ENCODE measurements around the gene CDKL1. TPM values are rescaled to one million over a fixed set of nuclear protein-coding genes. Genes with fewer than 3 reads are reported as not detected.

Gene CDKL1
- total RNA-seq, 4 donors from 2014 or later: 11.2 to 17.7 (median 12.3) TPM

DNA sequence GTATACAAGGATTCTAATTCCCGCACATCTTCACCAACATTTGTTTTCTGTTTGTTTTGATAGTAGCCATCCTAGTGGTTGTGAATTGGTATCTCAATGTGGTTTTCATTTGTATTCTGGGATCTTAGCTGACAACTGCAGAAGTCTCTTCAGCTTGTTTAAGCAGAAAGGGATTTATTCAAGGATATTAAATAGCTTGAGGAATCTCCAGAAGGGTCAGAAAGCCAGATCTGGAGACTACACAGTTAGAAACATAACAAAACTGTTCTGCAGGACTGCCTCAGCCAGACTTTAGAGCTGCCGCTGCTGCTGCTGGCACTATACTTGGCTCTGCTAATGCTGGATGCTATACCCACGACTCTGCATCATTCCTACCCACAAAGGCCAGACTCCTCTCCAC, 13.4 kb upstream of the CDKL1 start:
- Histone ChIP-seq H3K4me1 (no peaks in the 10 kb centered on the region), H3K9me3 (no peaks in the 10 kb centered on the region), H3K27ac (replicated peaks in 1 of 4) (no peak overlapping the region), H3K4me3 (no peak overlapping the region), H3K27me3 (no peaks in the 10 kb centered on the region), H3K36me3 (peaks cover 0 to under 1% (median 0%) of the 10 kb centered on the region in 4 donors)
- intact Hi-C loops (cut with DNase I): no loop called here
- no peak for DNase-seq (ENCODE audit: extremely low spot score)
- TF ChIP-seq POLR2AphosphoS5 (IDR thresholded peaks at IDR 0.05) (no peak), POLR2A (IDR thresholded peaks at IDR 0.05; ENCODE audit: low read depth) (no peak), EP300 (IDR thresholded peaks at IDR 0.05) (no peak)
- TF ChIP-seq, protein P1, sequence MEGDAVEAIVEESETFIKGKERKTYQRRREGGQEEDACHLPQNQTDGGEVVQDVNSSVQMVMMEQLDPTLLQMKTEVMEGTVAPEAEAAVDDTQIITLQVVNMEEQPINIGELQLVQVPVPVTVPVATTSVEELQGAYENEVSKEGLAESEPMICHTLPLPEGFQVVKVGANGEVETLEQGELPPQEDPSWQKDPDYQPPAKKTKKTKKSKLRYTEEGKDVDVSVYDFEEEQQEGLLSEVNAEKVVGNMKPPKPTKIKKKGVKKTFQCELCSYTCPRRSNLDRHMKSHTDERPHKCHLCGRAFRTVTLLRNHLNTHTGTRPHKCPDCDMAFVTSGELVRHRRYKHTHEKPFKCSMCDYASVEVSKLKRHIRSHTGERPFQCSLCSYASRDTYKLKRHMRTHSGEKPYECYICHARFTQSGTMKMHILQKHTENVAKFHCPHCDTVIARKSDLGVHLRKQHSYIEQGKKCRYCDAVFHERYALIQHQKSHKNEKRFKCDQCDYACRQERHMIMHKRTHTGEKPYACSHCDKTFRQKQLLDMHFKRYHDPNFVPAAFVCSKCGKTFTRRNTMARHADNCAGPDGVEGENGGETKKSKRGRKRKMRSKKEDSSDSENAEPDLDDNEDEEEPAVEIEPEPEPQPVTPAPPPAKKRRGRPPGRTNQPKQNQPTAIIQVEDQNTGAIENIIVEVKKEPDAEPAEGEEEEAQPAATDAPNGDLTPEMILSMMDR (IDR thresholded peaks at IDR 0.05): no peak
- 84% methylated on average over 3 of the region's 3 CpGs for WGBS

DNA sequence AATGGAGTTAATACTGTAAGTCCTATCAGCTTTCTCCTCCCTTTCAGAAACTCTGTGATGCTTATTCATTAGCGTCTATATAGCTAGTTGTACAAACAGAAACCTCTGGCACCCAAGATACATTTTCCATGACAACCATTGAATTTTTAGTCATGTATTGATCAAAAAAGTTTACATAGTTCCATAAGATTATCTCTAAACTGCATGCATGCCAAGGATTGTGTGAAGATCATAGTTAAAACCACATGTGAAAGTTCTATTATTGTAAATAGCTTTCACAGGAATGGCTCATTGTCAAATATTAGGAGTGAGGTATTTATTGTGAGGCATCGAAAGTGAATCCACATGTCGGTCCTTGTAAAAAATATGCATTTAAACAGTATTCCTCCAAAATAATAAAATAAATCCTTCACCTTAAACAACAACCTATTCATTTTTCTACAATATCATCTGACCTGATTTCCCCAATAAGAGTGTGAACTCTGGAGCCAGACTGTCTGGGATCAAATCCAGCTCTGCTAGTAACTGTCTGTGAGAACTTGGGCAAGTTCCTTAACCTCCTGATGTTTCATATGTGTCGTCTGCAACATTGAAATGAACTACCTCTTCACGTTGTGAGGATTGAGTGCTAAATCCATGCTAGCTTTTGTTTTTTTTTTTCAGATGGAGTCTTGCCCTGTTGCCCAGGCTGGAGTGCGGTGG, 10.6 kb upstream of the CDKL1 start:
- TF ChIP-seq POLR2A (IDR thresholded peaks at IDR 0.05; ENCODE audit: low read depth): no peak
- TF ChIP-seq POLR2AphosphoS5 (IDR thresholded peaks at IDR 0.05): no peak
- TF ChIP-seq, protein P1 (IDR thresholded peaks at IDR 0.05): no peak
- no peak for TF ChIP-seq EP300 (IDR thresholded peaks at IDR 0.05)
- Histone ChIP-seq H3K9me3 (no peaks in the 10 kb centered on the region), H3K27ac (replicated peaks in 1 of 4) (no peak overlapping the region), H3K36me3 (no peaks in the 10 kb centered on the region), H3K27me3 (no peaks in the 10 kb centered on the region), H3K4me1 (no peaks in the 10 kb centered on the region), H3K4me3 (no peak overlapping the region)
- DNase-seq (ENCODE audit: extremely low spot score): no peak
- WGBS: 62% methylated on average over 6 of the region's 6 CpGs
- intact Hi-C loops (cut with DNase I): no loop called here

DNA sequence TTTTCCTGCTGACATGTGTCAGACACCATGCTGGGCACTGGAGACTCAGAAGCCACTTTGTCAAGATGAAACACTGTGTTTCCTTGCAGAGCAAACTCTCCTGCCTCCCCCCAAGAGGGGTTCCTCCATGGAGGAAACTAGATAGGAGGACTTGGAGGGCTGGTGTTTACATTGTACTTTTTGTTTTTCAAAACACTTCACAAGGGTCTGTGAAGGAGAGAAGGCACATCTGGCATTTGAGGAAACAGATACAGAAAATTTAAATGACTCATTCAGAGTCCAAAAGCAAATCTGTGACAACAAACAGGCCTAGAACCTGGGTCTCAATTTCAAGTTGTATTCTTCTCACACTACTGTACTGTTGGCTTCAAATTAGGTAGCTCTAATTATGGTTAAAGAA, 6.7 kb upstream of the CDKL1 start:
- no peaks in the 10 kb centered on the region for H3K27me3 ChIP-seq
- no peaks in the 10 kb centered on the region for H3K9me3 ChIP-seq
- intact Hi-C loops (cut with DNase I): no loop called here
- H3K4me3 ChIP-seq: no peak overlapping the region
- no peak overlapping the region for H3K27ac ChIP-seq (replicated peaks in 1 of 4)
- TF ChIP-seq, protein P1 (IDR thresholded peaks at IDR 0.05): no peak
- TF ChIP-seq POLR2A (IDR thresholded peaks at IDR 0.05; ENCODE audit: low read depth): no peak
- TF ChIP-seq EP300 (IDR thresholded peaks at IDR 0.05): no peak
- TF ChIP-seq POLR2AphosphoS5 (IDR thresholded peaks at IDR 0.05): no peak
- no peak for DNase-seq (ENCODE audit: extremely low spot score)
- H3K4me1 ChIP-seq: peaks cover 0 to 8% (median 4%) of the 10 kb centered on the region in 4 donors
- H3K36me3 ChIP-seq: no peaks in the 10 kb centered on the region

DNA sequence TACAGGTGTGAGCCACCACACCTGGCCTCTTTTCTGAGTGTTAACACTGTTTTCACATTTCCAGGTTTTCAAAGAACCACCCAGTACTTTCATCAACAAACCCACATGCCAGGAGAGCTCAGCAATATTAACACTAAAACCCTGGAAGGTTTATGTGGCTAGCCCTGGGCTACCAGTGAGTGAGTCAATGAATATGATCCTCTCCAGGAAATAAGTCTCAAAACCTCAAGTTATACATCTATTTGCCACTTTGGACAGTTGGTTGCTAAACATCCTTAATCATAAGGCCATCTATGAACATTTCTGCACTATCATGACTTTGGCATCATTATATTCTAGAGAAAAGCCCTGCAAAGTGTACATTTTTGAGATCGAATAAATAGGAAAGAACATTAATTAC, 6.3 kb upstream of the CDKL1 start:
- Histone ChIP-seq H3K36me3 (no peaks in the 10 kb centered on the region), H3K4me1 (peaks cover 0 to 10% (median 5%) of the 10 kb centered on the region in 4 donors), H3K27ac (replicated peaks in 1 of 4) (no peak overlapping the region), H3K9me3 (no peaks in the 10 kb centered on the region), H3K4me3 (no peak overlapping the region), H3K27me3 (no peaks in the 10 kb centered on the region)
- WGBS: 67% methylated on average over 1 of the region's 1 CpG
- intact Hi-C loops (cut with DNase I): no loop called here
- no peak for DNase-seq (ENCODE audit: extremely low spot score)
- no peak for TF ChIP-seq POLR2AphosphoS5 (IDR thresholded peaks at IDR 0.05)
- TF ChIP-seq, protein P1 (IDR thresholded peaks at IDR 0.05): no peak
- TF ChIP-seq EP300 (IDR thresholded peaks at IDR 0.05): no peak
- TF ChIP-seq POLR2A (IDR thresholded peaks at IDR 0.05; ENCODE audit: low read depth): no peak

DNA sequence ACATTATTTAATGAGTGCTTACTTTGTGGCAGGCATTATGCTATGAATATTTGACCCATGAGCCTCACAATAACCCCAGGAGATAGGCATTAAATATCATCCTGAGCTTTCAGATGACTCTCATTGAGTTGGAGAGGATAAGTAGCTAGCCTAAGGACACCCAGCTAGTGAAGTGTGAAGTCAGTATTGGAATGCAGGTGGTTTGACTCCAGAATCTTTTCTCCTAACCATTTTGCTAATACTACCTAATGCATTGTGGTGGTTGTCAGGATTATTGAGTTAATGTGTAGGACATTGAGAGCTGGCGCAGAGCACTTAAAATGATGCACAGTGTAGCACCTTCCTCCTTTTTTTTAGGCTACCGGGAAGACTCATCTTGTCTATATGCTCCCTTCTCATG, 3.8 kb upstream of the CDKL1 start:
- no peak for DNase-seq (ENCODE audit: extremely low spot score)
- no peaks in the 10 kb centered on the region for H3K36me3 ChIP-seq
- WGBS: 100% methylated on average over 2 of the region's 2 CpGs
- no peaks in the 10 kb centered on the region for H3K9me3 ChIP-seq
- H3K27me3 ChIP-seq: peaks cover 0 to 5% (median 0%) of the 10 kb centered on the region in 4 donors
- TF ChIP-seq POLR2A (IDR thresholded peaks at IDR 0.05; ENCODE audit: low read depth): no peak
- no peak for TF ChIP-seq EP300 (IDR thresholded peaks at IDR 0.05)
- no peak for TF ChIP-seq POLR2AphosphoS5 (IDR thresholded peaks at IDR 0.05)
- intact Hi-C loops (cut with DNase I): no loop called here
- H3K4me3 ChIP-seq: no peak overlapping the region
- H3K27ac ChIP-seq (replicated peaks in 1 of 4): no peak overlapping the region
- H3K4me1 ChIP-seq: peaks cover 7 to 28% (median 21%) of the 10 kb centered on the region in 4 donors
